ENCODE measurements around the gene OTOL1.

The OTOL1 gene

DNA sequence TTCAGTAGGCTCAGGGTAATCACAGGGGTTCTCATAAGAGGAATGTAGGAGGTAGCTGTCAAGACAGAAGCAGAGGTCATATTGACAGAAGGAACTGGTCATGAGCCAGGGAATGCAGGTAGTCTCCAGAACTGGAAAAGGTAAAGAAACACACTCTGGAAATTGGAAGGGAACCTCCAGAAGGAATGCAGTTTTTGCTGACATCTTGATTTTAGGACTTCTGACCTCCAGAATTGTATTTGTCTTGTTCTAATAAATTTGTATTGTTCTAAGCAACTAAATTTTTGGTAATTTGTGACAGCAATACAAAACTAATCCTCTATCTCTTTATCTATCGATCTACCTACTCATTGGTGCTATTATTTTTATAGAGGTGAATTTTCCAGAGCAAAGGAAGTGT, 49.2 kb downstream of the OTOL1 start:
- DNase-seq: no peak

DNA sequence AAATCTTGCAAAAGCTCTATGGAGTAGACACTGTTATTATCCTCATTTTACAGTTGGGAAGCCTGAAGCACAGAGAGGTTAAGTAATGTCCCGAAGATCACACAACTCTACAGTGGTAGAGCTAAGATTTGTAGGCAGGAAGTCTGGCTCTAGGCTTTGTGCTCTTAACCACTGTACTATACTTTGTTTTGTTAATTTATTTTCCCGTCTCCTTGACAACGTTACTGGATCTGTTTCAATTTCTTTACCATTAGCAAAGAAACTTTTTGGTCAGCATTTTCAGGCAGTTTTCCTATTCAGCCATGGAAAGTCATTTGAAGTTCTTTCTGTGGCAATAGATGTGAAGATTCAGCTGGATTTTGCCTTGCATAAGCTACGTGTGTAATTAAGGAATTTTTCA, 51.7 kb downstream of the OTOL1 start:
- no peak for DNase-seq

DNA sequence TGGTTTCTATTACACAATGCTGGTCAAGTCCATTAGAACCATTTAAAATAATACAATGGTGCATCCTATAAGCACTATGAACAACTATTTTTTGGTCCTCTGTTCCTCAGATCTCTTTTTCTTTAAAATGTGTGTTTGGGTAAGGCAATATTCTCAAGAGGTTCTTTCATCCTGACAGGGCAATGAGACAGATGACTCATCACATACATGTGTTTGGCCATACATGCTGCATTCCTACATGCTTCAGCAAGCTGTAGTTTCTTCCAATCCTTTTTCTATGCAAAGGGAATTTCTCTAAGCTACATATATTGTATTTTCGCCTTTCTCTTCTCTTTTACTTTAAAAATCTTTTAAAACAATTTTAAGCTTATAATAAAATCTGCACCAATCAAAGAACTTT, 52.7 kb downstream of the OTOL1 start:
- DNase-seq: no peak

DNA sequence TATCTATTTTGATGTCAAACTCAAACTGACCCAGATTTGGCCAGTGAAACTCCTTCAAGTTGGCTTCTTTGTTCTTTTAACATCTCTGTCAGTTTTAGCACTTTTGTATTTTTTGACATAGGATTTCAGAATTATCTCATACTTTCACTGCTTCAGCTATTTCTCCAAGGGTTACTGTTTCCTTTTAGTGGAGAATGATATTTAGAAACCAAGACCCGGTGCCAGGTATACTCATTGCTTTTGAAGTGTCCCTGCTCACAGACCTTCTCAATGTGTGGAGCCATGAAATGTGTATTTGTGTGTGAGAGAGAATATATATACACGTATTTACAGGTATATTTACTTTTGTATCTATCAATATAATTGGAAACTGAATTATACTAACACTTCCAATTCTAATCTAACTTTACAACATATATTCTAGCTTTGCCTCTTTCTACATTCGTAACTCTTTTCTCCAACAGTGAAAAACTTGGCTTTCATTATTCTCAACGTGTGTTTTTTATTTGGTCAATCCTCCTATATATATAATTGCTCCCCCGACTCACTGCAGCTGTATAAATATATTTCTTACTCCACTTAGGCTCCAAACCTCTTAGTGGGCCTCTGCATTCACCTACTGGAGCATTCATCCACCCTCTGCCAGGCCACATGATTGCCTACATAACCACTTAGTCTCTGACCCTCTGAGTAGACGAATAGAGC, 54.0 kb downstream of the OTOL1 start:
- DNase-seq: no peak

DNA sequence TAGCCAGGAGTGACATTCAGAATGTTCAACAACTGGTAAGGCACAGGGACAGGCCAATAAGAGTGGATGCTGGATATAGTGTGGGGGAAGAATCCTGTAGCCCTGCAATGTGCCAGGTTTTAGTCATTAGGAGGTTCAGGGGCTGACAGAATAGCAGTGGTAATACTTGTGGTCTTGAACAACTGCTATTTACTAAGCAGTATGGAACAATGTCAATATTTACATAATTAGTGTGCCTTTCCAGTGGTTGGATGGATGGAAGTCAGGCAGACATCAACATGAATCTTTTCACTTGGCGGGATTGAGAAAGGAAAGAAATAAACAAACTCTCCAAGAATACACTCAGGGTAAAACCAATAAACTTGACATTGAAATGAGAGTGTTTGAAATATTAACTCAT, 55.1 kb downstream of the OTOL1 start:
- no peak for DNase-seq

DNA sequence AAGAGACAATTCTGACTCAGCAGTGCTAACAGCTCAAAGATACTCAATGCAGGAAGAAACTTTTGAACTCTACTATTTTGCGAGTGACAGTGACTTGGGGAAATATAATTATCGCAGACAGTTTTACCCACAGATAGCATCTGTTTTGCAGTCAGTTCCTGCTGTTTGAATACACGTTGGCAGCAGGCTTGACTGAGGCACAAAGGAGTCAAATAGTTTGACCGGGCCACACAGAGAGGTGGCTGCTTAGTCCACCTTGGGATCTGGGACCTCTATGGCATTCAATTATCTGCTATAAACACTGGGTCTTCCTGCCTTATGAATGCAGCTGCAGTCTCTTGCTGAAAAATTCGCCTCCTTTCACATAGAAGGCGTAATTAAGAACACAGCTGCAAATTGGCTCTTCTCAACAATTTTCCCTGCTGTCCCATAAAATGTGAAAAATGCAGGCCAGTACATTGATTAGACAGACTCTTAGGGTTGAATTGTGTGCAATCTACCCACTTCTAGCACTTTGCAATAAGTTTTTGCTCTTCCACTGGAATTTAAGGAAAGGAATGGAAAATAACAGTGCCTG, 56.5 kb downstream of the OTOL1 start:
- DNase-seq: no peak

All from NCI-H446 (cell line).